B cell (primary cell): ENCODE measurements around the gene DPM1.

Source experiments
- CTCF ChIP-seq: fragments of 200-600 bp; IDR thresholded peaks from one replicate; pipeline ENCODE4 v1.8.0; 2022; ENCODE audit warnings: antibody characterized with exemption, mild to moderate bottlenecking
- EZH2 ChIP-seq: IDR thresholded peaks from 2 replicates; pipeline ENCODE4 v1.6.1; 2012; ENCODE audit warnings: borderline replicate concordance, low read depth, mild to moderate bottlenecking, moderate library complexity, low read length; ENCODE audit not compliant: insufficient read depth, poor library complexity, severe bottlenecking

- no peak for TF ChIP-seq CTCF
- TF ChIP-seq EZH2 = no peak
Measured at GRCh38 chr20:50959543-50960126, 1.3 kb upstream of the DPM1 start.
